ENCODE data around the gene NPHP1. TPM values are rescaled to one million over a fixed set of nuclear protein-coding genes. Genes with fewer than 3 reads are reported as not detected.

NPHP1 gene
- total RNA-seq, 1 experiment from 2014 or later = 4.7 TPM

- DNase-seq (ENCODE audit: low read depth, low spot score) (no peak), ATAC-seq (no peak)
- no peak overlapping the region for H3K9ac ChIP-seq (ENCODE audit: low read length)
- H3K4me3 ChIP-seq (replicated peaks in 1 of 2; ENCODE audit: low read depth in 1 of 2, low read length in 2 of 2) = no peak overlapping the region
- no peaks in the 10 kb centered on the region; the same call in 1 of the 2 replicates for H3K79me2 ChIP-seq (ENCODE audit: insufficient read depth, low read length)
- peaks cover 29 to 63% of the 10 kb centered on the region in 2 experiments for H3K4me1 ChIP-seq (ENCODE audit: control insufficient read depth in 1 of 2, insufficient read depth in 2 of 2, low read length in 2 of 2)
- intact Hi-C loops (cut with micrococcal nuclease) = no loop called here
- H4K20me1 ChIP-seq (ENCODE audit: insufficient read depth) = no peaks in the 10 kb centered on the region
- TF ChIP-seq SRF (IDR thresholded peaks at IDR 0.05; ENCODE audit: low read depth) = no peak
- TF ChIP-seq POLR2AphosphoS5 (IDR thresholded peaks at IDR 0.05; ENCODE audit: low read depth, low read length) = no peak
- TF ChIP-seq POLR2A (IDR thresholded peaks at IDR 0.05; ENCODE audit: borderline replicate concordance, extremely low read depth, insufficient read depth, insufficient read length) = no peak
- no peak for TF ChIP-seq ZNF274 (IDR thresholded peaks at IDR 0.05; ENCODE audit: low read depth, low read length)
- no peak for TF ChIP-seq CBX3 (IDR thresholded peaks at IDR 0.05; ENCODE audit: low read depth)
- TF ChIP-seq CTCF (IDR thresholded peaks at IDR 0.05 in 2 of 3, conservative IDR thresholded peaks at IDR 0.05 in 1 of 3; ENCODE audit: borderline replicate concordance in 1 of 3, insufficient read depth in 1 of 3, low read depth in 2 of 3, low read length in 2 of 3) = no peak
- TF ChIP-seq, protein P1, sequence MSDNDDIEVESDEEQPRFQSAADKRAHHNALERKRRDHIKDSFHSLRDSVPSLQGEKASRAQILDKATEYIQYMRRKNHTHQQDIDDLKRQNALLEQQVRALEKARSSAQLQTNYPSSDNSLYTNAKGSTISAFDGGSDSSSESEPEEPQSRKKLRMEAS (IDR thresholded peaks at IDR 0.05) = no peak
- TF ChIP-seq YY1 (IDR thresholded peaks at IDR 0.05; ENCODE audit: extremely low read depth, insufficient replicate concordance, low read depth, low read length) = no peak
- no peak for TF ChIP-seq FOSL1 (IDR thresholded peaks at IDR 0.05; ENCODE audit: low read depth)
- no peak for TF ChIP-seq SIN3A (IDR thresholded peaks at IDR 0.05; ENCODE audit: low read depth)
- no peak for TF ChIP-seq JUND (IDR thresholded peaks at IDR 0.05)
- ChIA-PET CTCF (no interaction called here), RAD21 (ENCODE audit: low non-redundant PET in 1 of 2, low total read pairs in 2 of 2, uncharacterized antibody in 2 of 2, unreplicated experiment in 2 of 2) (interaction anchor here in 1 of 2 experiments (0.7 kb wide), 1 partner anchor 66 kb away, joined by 6 read pairs; no protein-coding TSS in a partner anchor), POLR2A (interaction anchor here (0.9 kb wide), 1 partner anchor 14 kb away, joined by 4 read pairs; no protein-coding TSS in a partner anchor)
- no TSS peak for BruUV-seq (replicated peaks)
- no peaks in the 10 kb centered on the region for H3K9me2 ChIP-seq (ENCODE audit: insufficient read depth)
- no peak overlapping the region for H3K27ac ChIP-seq (ENCODE audit: low read depth, low read length)
- H3K27me3 ChIP-seq (ENCODE audit: insufficient read depth, low read length) = no peaks in the 10 kb centered on the region
- H3K4me2 ChIP-seq (ENCODE audit: low read length) = no peak overlapping the region
- no peak overlapping the region for H2AFZ ChIP-seq (ENCODE audit: low read depth, low read length, poor library complexity, severe bottlenecking)
- no peaks in the 10 kb centered on the region for H3K36me3 ChIP-seq (ENCODE audit: control insufficient read depth in 1 of 2, insufficient read depth in 2 of 2, low read length in 2 of 2)
- H3K9me3 ChIP-seq (ENCODE audit: control insufficient read depth in 1 of 2, insufficient read depth in 1 of 2, low read depth in 1 of 2, low read length in 2 of 2) = no peaks in the 10 kb centered on the region
Measured at GRCh38 chr2:110121592-110121991, 83.2 kb downstream of the NPHP1 start.
